HFF-Myc (cell line): ENCODE results near the gene FAM20B.
A peak's percentile ranks its signal among the peaks of the same experiment; 100 is the strongest.

Source experiments
- DNase-seq: peaks from one replicate; pipeline ENCODE4 v3.0.0-alpha.2; 2011; ENCODE audit warnings: low read depth; ENCODE audit errors: extremely low read depth
- H3K4me3 ChIP-seq: replicated peaks from 2 replicates; pipeline ENCODE4 v1.5.1; 2011; ENCODE audit warnings: low read depth, mild to moderate bottlenecking, control low read depth, low read length
- CTCF ChIP-seq: IDR thresholded peaks from 2 replicates; pipeline ENCODE4 v1.5.1; 2012; ENCODE audit warnings: mild to moderate bottlenecking, low read depth, low read length, control low read depth; ENCODE audit errors: missing control alignments

Gene FAM20B

GRCh38 chr1:179082999-179083335, 57.3 kb downstream of the FAM20B start:
- no peak for TF ChIP-seq CTCF
- no peak for DNase-seq
- peak overlapping the region; percentile 89 for H3K4me3 ChIP-seq

- no peak for DNase-seq
- H3K4me3 ChIP-seq: peak overlapping the region; percentile 89
Observed at GRCh38 chr1:179083533-179083932, 57.8 kb downstream of the FAM20B start.

GRCh38 chr1:179087665-179088064, 62.0 kb downstream of the FAM20B start:
- DNase-seq: no peak
- no peak for TF ChIP-seq CTCF
- no peak overlapping the region for H3K4me3 ChIP-seq

More at GRCh38 chr1:179083533-179083932, 57.8 kb downstream of the FAM20B start:
- no peak for TF ChIP-seq CTCF

GRCh38 chr1:179089827-179090482, 64.3 kb downstream of the FAM20B start:
- TF ChIP-seq CTCF: no peak
- no peak for DNase-seq
- no peak overlapping the region for H3K4me3 ChIP-seq

GRCh38 chr1:179090522-179090921, 64.8 kb downstream of the FAM20B start:
- no peak overlapping the region for H3K4me3 ChIP-seq
- TF ChIP-seq CTCF: peak; percentile 13
- DNase-seq: no peak

- H3K4me3 ChIP-seq: no peak overlapping the region
- TF ChIP-seq CTCF: no peak
Observed at GRCh38 chr1:179090923-179091322, 65.2 kb downstream of the FAM20B start.

GRCh38 chr1:179091691-179092165, 66.0 kb downstream of the FAM20B start:
- H3K4me3 ChIP-seq: no peak overlapping the region
- TF ChIP-seq CTCF: no peak
- no peak for DNase-seq

More at GRCh38 chr1:179090923-179091322, 65.2 kb downstream of the FAM20B start:
- DNase-seq: no peak
